Measurements from ENCODE around the gene NOTCH1.
"Not testable (repeated sequence)": the region's sequence is repeated elsewhere in the genome, so short reads cannot be mapped to it uniquely, and the experiment has no call there.

The NOTCH1 gene

GRCh38 chr9:136563646-136564325, 17.9 kb upstream of the NOTCH1 start:
- DNase-seq, result no peak

GRCh38 chr9:136562746-136563495, 17.1 kb upstream of the NOTCH1 start:
- no peak for DNase-seq

- no peak for DNase-seq
Observed at GRCh38 chr9:136561779-136562178, 15.9 kb upstream of the NOTCH1 start.

GRCh38 chr9:136560586-136560985, 14.7 kb upstream of the NOTCH1 start:
- DNase-seq, result no peak

GRCh38 chr9:136559371-136559770, 13.5 kb upstream of the NOTCH1 start:
- DNase-seq, result not testable (repeated sequence)

GRCh38 chr9:136558846-136559245, 13.0 kb upstream of the NOTCH1 start:
- DNase-seq, result not testable (repeated sequence)

- no peak for DNase-seq
Observed at GRCh38 chr9:136558373-136558772, 12.5 kb upstream of the NOTCH1 start.

- DNase-seq, result no peak
Observed at GRCh38 chr9:136557036-136557435, 11.2 kb upstream of the NOTCH1 start.

- no peak for DNase-seq
Observed at GRCh38 chr9:136556166-136556565, 10.3 kb upstream of the NOTCH1 start.

GRCh38 chr9:136554870-136555269, 9.0 kb upstream of the NOTCH1 start:
- DNase-seq, result no peak

- no peak for DNase-seq
Observed at GRCh38 chr9:136553581-136553980, 7.7 kb upstream of the NOTCH1 start.

- peak; percentile 38 for DNase-seq
Observed at GRCh38 chr9:136552117-136552703, 6.4 kb upstream of the NOTCH1 start.

- no peak for DNase-seq
Observed at GRCh38 chr9:136551401-136552116, 5.7 kb upstream of the NOTCH1 start.

GRCh38 chr9:136550439-136551289, 4.8 kb upstream of the NOTCH1 start:
- DNase-seq, result no peak

- no peak for DNase-seq
Observed at GRCh38 chr9:136549010-136549980, 3.4 kb upstream of the NOTCH1 start.

GRCh38 chr9:136547508-136548215, 1.8 kb upstream of the NOTCH1 start:
- DNase-seq, result no peak

- DNase-seq, result no peak
Observed at GRCh38 chr9:136546697-136547501, 1.1 kb upstream of the NOTCH1 start.

GRCh38 chr9:136545692-136545964, 220 bp downstream of the NOTCH1 start:
- no peak for DNase-seq

GRCh38 chr9:136544964-136545691, 720 bp downstream of the NOTCH1 start:
- no peak for DNase-seq
